ENCODE measurements around the gene WIPF2. TPM values are rescaled to one million over a fixed set of nuclear protein-coding genes. Genes with fewer than 3 reads are reported as not detected.

Gene WIPF2, protein sequence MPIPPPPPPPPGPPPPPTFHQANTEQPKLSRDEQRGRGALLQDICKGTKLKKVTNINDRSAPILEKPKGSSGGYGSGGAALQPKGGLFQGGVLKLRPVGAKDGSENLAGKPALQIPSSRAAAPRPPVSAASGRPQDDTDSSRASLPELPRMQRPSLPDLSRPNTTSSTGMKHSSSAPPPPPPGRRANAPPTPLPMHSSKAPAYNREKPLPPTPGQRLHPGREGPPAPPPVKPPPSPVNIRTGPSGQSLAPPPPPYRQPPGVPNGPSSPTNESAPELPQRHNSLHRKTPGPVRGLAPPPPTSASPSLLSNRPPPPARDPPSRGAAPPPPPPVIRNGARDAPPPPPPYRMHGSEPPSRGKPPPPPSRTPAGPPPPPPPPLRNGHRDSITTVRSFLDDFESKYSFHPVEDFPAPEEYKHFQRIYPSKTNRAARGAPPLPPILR
- 6.0 and 12.1 TPM in 2 replicates for total RNA-seq (2014; rRNA removed)
- Bru-seq, nascent RNA: percentile 72 among the genes with signal in this experiment
- percentile 85 among the genes with signal in this experiment for BruChase-seq, experiment 1, labeled RNA remaining after a 6-hour chase
- percentile 78 among the genes with signal in this experiment for BruChase-seq, experiment 2, labeled RNA remaining after a 2-hour chase
- long read RNA-seq, full-length matches to known transcripts: 25 of 52 reads
- long read RNA-seq, partial matches to known transcripts: 5 of 52 reads
- long read RNA-seq, other reads (novel, unspliced or antisense): 22 of 52 reads

DNA sequence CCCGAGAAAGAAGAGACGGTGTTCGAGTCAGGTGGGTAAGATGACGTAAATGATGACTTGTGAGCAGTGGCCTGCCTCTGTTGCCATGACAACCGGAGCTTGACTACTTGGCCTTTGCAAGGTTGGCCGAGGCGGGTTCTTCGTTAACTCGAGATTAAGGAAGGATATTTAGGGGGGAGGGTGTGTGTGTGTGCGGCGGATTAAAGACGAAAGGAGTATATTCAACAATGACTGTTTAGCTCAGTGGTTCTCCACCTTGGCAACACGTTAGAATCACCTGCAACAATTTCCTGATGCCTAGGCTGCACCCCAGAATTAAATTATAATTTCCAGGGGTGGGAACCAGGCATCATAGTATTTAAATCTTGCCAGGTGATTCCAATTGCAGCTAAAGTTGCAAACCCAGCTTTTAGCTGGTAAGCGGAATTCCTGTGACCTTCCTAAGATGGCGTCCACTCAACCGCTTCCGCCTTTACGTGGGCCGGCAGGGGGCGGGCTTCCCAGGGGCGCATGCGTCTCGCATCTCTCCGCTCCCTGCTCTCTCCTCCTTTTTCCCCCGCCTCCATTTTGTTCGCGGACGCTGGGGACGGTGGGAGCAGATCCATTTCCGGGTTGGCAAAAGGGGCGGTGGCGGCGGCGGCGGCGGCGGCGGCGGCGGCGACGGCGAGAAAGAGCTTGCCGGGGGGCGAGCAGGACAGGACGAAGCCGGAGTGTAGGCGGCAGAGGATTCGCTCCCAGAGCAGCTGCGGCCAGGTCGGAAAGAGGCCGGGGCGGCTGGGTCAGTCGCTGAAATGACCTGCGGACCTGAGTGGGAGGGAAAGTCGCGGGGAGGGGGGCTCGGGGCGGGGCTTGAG is at the start of gene WIPF2:
Gene WIPF2 (plus strand): TSS at position 565 of the 854 bp plus-strand sequence. CDS start 37,156 bp downstream, outside the sequence.
- Histone ChIP-seq H3K4me2 (ENCODE audit: low read length) (peak within 1 kb of the TSS; percentile 94), H4K20me1 (ENCODE audit: low read length) (no peaks in the 10 kb centered on the region), H3K27me3 (ENCODE audit: low read length) (no peaks in the 10 kb centered on the region), H3F3A (ENCODE audit: low read length, unreplicated experiment) (no peaks in the 10 kb centered on the region), H3K4me1 (ENCODE audit: insufficient read depth, low read length) (no peaks in the 10 kb centered on the region), H3K79me2 (ENCODE audit: low read length) (peaks cover 33% of the 10 kb centered on the region), H3K36me3 (ENCODE audit: low read depth, low read length) (no peaks in the 10 kb centered on the region), H3K4me3 (ENCODE audit: low read length) (peak within 1 kb of the TSS; percentile 97), H3K9me2 (replicated peaks; ENCODE audit: low read length) (no peaks in the 10 kb centered on the region), H3K27ac (ENCODE audit: low read length) (peak within 1 kb of the TSS; percentile 68), H3K9me3 (ENCODE audit: low read length) (no peaks in the 10 kb centered on the region), H2AFZ (ENCODE audit: low read length) (peak within 1 kb of the TSS; percentile 86), H3K9ac (ENCODE audit: low read length) (peak within 1 kb of the TSS; percentile 83)
- peak; percentile 91 for ATAC-seq
- no peak for TF ChIP-seq EZH2phosphoT487 (IDR thresholded peaks at IDR 0.05; ENCODE audit: borderline replicate concordance, low read length)
- TF ChIP-seq EZH2 (IDR thresholded peaks at IDR 0.05; ENCODE audit: low read length, unreplicated experiment): no peak
- TF ChIP-seq, protein P1, sequence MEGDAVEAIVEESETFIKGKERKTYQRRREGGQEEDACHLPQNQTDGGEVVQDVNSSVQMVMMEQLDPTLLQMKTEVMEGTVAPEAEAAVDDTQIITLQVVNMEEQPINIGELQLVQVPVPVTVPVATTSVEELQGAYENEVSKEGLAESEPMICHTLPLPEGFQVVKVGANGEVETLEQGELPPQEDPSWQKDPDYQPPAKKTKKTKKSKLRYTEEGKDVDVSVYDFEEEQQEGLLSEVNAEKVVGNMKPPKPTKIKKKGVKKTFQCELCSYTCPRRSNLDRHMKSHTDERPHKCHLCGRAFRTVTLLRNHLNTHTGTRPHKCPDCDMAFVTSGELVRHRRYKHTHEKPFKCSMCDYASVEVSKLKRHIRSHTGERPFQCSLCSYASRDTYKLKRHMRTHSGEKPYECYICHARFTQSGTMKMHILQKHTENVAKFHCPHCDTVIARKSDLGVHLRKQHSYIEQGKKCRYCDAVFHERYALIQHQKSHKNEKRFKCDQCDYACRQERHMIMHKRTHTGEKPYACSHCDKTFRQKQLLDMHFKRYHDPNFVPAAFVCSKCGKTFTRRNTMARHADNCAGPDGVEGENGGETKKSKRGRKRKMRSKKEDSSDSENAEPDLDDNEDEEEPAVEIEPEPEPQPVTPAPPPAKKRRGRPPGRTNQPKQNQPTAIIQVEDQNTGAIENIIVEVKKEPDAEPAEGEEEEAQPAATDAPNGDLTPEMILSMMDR (conservative IDR thresholded peaks at IDR 0.05; ENCODE audit: low read depth, low read length): peak; percentile 33; the same call in 1 of the 2 replicates
- intact Hi-C loops (cut with micrococcal nuclease): no loop called here
- ChIA-PET CTCF (interaction anchor here (0.7 to 1.0 kb wide), 2 partner anchors 17 to 99 kb away, joined by 3 to 4 read pairs; no protein-coding TSS in a partner anchor), POLR2A (ENCODE audit: unreplicated experiment) (interaction anchor here (0.5 to 0.6 kb wide), 2 partner anchors 78 to 769 kb away, joined by 3 to 4 read pairs; partner anchors contain the start of gene CASC3)
- DNase-seq: peak; percentile 92
- BruUV-seq (replicated peaks): TSS peak; percentile 98

DNA sequence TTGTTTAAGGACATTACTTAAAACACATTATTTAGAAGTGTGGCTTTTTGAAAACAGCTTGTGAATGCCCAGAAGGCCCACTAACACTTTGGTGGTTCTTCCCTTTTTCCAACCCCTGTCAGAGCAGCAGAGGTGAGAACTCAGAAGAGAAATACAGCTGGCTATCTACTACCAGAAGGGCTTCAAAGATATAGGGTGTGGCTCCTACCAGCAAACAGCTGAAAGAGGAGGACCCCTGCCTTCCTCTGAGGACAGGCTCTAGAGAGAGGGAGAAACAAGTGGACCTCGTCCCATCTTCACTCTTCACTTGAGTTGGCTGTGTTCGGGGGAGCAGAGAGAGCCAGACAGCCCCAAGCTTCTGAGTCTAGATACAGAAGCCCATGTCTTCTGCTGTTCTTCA is 48.8 kb upstream of the WIPF2 start:
- no peaks in the 10 kb centered on the region for H3K4me1 ChIP-seq (ENCODE audit: insufficient read depth, low read length)
- no peak for DNase-seq
- no peaks in the 10 kb centered on the region for H3K79me2 ChIP-seq (ENCODE audit: low read length)
- H3K9ac ChIP-seq (ENCODE audit: low read length): no peak overlapping the region
- ChIA-PET POLR2A (ENCODE audit: unreplicated experiment) (no interaction called here), CTCF (no interaction called here)
- intact Hi-C loops (cut with micrococcal nuclease): no loop called here
- TF ChIP-seq EZH2phosphoT487 (IDR thresholded peaks at IDR 0.05; ENCODE audit: borderline replicate concordance, low read length) (no peak), EZH2 (IDR thresholded peaks at IDR 0.05; ENCODE audit: low read length, unreplicated experiment) (no peak)
- TF ChIP-seq, protein P1 (conservative IDR thresholded peaks at IDR 0.05; ENCODE audit: low read depth, low read length): no peak
- H2AFZ ChIP-seq (ENCODE audit: low read length): no peak overlapping the region
- H4K20me1 ChIP-seq (ENCODE audit: low read length): no peaks in the 10 kb centered on the region
- H3F3A ChIP-seq (ENCODE audit: low read length, unreplicated experiment): no peaks in the 10 kb centered on the region
- BruUV-seq (replicated peaks): no TSS peak
- no peak overlapping the region for H3K4me3 ChIP-seq (ENCODE audit: low read length)
- no peaks in the 10 kb centered on the region for H3K9me2 ChIP-seq (replicated peaks; ENCODE audit: low read length)
- H3K4me2 ChIP-seq (ENCODE audit: low read length): no peak overlapping the region
- H3K9me3 ChIP-seq (ENCODE audit: low read length): no peaks in the 10 kb centered on the region
- H3K27ac ChIP-seq (ENCODE audit: low read length): no peak overlapping the region
- peaks cover 37% of the 10 kb centered on the region for H3K36me3 ChIP-seq (ENCODE audit: low read depth, low read length)
- ATAC-seq: no peak
- no peaks in the 10 kb centered on the region for H3K27me3 ChIP-seq (ENCODE audit: low read length)
